Measurements from ENCODE around the gene GNG4. TPM values are rescaled to one million over a fixed set of nuclear protein-coding genes. Genes with fewer than 3 reads are reported as not detected.

The GNG4 gene
- 0.16 TPM in 1 of 2 replicates, not detected in the other for total RNA-seq (2011; cell fraction: chromatin; rRNA removed; ENCODE audit: low replicate concordance)
- total RNA-seq (2011; cell fraction: nucleolus; rRNA removed) = 0.17 TPM in 1 of 2 replicates, not detected in the other
- total RNA-seq (2011; cell fraction: nucleoplasm; rRNA removed) = not detected in 2 replicates
- total RNA-seq (2014; rRNA removed) (not detected in 2 replicates), total RNA-seq (2014; rRNA removed; fragmentation: Illumina TruSeq; extraction: Trizol) (not detected in 2 replicates), total RNA-seq (2015; rRNA removed; fragmentation: Illumina TruSeq; extraction: Trizol) (not detected in 2 replicates), total RNA-seq (2021) (0.11 and 0.58 TPM in 2 replicates), polyA plus RNA-seq (2011; rRNA removed) (0.14 and 0.31 TPM in 2 replicates), polyA plus RNA-seq (2014; fragmentation: Illumina TruSeq; extraction: Trizol) (0.10 TPM in 1 of 2 replicates, not detected in the other), polyA plus RNA-seq (2014; fragmentation: Nextera tagmentation; extraction: Ambion mirVana) (under 1 TPM; 0.06 TPM), polyA plus RNA-seq (2014; rRNA removed) (0.08 TPM in 1 of 2 replicates, not detected in the other), polyA minus RNA-seq (2011; rRNA and poly(A)+ RNA removed) (0.21 TPM in 1 of 2 replicates, not detected in the other), Bru-seq, nascent RNA (percentile 4 among the genes with signal in this experiment), BruChase-seq, experiment 1, labeled RNA remaining after a 2-hour chase (percentile 3 among the genes with signal in this experiment), BruChase-seq, experiment 2, labeled RNA remaining after a 6-hour chase (percentile 10 among the genes with signal in this experiment)
- 0.13 and 0.72 TPM in 2 replicates for polyA plus RNA-seq (2011; cell fraction: cytosol; rRNA removed)
- 0.04 TPM in 1 of 2 replicates, not detected in the other for polyA plus RNA-seq (2011; cell fraction: nucleus; rRNA removed)
- 0.13 and 0.21 TPM in 2 replicates for polyA plus RNA-seq (2012)
- polyA minus RNA-seq (2011; cell fraction: cytosol; rRNA and poly(A)+ RNA removed) = 0.27 TPM in 1 of 2 replicates, not detected in the other
- not detected in 2 replicates for polyA minus RNA-seq (2011; cell fraction: nucleus; rRNA and poly(A)+ RNA removed)
- long read RNA-seq, experiment 1 = 0 reads
- long read RNA-seq, experiment 2, partial matches to known transcripts = 0 of 1 reads
- long read RNA-seq, experiment 2, other reads (novel, unspliced or antisense) = 1 of 1 reads
- long read RNA-seq, experiment 3 = 0 reads

DNA sequence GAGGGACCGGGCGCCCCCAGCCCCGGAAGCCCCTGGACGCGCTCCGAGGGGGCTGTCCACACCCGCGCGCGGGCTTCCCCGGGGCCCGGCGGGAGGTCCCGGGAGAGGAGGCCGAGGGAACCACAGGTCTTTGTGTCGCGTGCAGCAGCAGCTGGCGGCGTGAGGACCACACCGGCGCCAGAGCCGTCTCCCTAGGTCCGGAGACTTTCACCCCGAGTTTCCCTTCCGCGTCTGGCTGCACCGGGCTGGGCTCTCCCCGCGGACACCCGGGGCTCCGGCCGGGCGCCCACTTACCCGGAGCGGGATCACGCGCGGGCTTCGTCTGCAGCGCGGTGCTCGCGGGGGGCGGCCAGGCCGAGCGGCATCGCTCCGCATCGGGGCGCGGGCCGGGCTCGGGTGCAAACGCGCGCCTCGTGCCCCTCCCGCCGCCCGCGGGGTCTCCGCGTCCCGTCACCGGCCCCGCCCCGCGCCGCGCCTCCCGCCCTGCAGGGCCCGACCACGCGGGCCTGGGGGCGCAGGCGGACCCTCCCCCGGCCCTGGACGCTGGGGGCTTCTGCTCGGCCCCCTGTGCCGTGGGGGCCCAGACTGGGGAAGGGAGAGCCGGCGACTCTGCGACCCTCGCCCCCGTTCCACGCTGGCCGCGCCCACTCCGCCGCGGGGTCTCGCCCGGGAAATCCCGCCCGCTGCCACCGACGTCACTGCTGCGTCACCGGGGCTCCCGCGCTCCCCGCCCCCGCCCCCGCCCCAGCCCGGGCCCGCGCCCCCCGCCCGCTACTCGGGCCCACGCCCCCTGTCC is at the start of gene GNG4:
TSS of gene GNG4 (minus strand) at position 417 of the 796 bp plus-strand sequence. CDS start 65,946 bp downstream, outside the sequence.
- POLR2A ChIA-PET = no interaction called here
- Histone ChIP-seq H3K79me2 (ENCODE audit: control insufficient read depth, insufficient read depth, low read length) (no peaks in the 10 kb centered on the region), H4K20me1 (replicated peaks; ENCODE audit: control insufficient read depth, insufficient read depth, low read length) (no peaks in the 10 kb centered on the region), H3K9me1 (ENCODE audit: control insufficient read depth, insufficient read depth, low read length) (no peaks in the 10 kb centered on the region), H3K9me3 (replicated peaks; ENCODE audit: control insufficient read depth, insufficient read depth, low read depth, low read length) (no peaks in the 10 kb centered on the region), H3K4me3 (no peak within 1 kb of the TSS), H3K27me3 (ENCODE audit: control insufficient read depth in 2 of 2, insufficient read depth in 2 of 2, low read length in 2 of 2) (peaks cover 16 to 47% of the 10 kb centered on the region in 2 experiments), H3K4me1 (replicated peaks in 1 of 2; ENCODE audit: control insufficient read depth in 2 of 2, insufficient read depth in 2 of 2, low read length in 2 of 2) (peaks cover 0 to 10% of the 10 kb centered on the region in 2 experiments; a peak in 1 of 5 replicates), H3K27ac (ENCODE audit: extremely low read depth, low read depth, low read length) (no peak within 1 kb of the TSS), H3K4me2 (ENCODE audit: insufficient read depth, low read length) (no peak within 1 kb of the TSS), H3K36me3 (ENCODE audit: control insufficient read depth, insufficient read depth, low read length) (no peaks in the 10 kb centered on the region), H3K9ac (ENCODE audit: insufficient read depth in 1 of 2, low read depth in 2 of 2, low read length in 2 of 2) (no peak within 1 kb of the TSS), H2AFZ (ENCODE audit: low read depth, low read length) (no peak within 1 kb of the TSS)
- in situ Hi-C loops (cut with MboI) = no loop called here
- no peak for DNase-seq (ENCODE audit: extremely low read depth in 1 of 4, low spot score in 3 of 4)
- no TSS peak for BruUV-seq (replicated peaks)
- intact Hi-C loops (cut with micrococcal nuclease) = no loop called here
- CTCF ChIA-PET (ENCODE audit: low intra/inter-chr PET ratio) = no interaction called here
- WGBS (ENCODE audit: insufficient coverage, low coverage, missing lambda C conversion rate) = 37% methylated on average over 29 of the region's 111 CpGs
- no peak for TF ChIP-seq SRSF7 (optimal IDR thresholded peaks at IDR 0.05; ENCODE audit: low read depth, low read length)
- no peak for ATAC-seq
- FAIRE-seq = no peak

All from K562 (cell line).